GM23338 (cell line): ENCODE results near the gene CACHD1. TPM values are rescaled to one million over a fixed set of nuclear protein-coding genes. Genes with fewer than 3 reads are reported as not detected.

Experiments used
- ATAC-seq: fragments of 200-7000 bp; cut with Tn5 transposase; 3 replicates; pipeline ENCODE4 v1.9.1; 2020
- DNase-seq: peaks from one replicate; pipeline ENCODE4 v3.0.0-alpha.2; 2015; ENCODE audit warnings: low spot score
- H2AFZ ChIP-seq: fragments of 200-600 bp; sonication (generic); 2 replicates; pipeline ENCODE4 v1.8.0; 2016; ENCODE audit warnings: antibody characterized with exemption, mild to moderate bottlenecking, moderate library complexity
- H3F3A ChIP-seq: fragments of 200-600 bp; sonication (generic); replicated peaks from 2 replicates; pipeline ENCODE4 v1.8.0; 2017; ENCODE audit warnings: antibody characterized with exemption, mixed run types, low read depth
- H3K27ac ChIP-seq: fragments of 200-600 bp; sonication (generic); 2 replicates; pipeline ENCODE4 v1.6.1; 2016; ENCODE audit warnings: low read depth
- H3K27me3 ChIP-seq: fragments of 200-600 bp; sonication (generic); 2 replicates; pipeline ENCODE4 v1.8.0; 2016; ENCODE audit warnings: mild to moderate bottlenecking, mixed run types, moderate library complexity; ENCODE audit not compliant: insufficient read depth
- H3K36me3 ChIP-seq: fragments of 200-600 bp; sonication (generic); 2 replicates; pipeline ENCODE4 v1.8.0; 2016; ENCODE audit warnings: mild to moderate bottlenecking; ENCODE audit not compliant: insufficient read depth
- H3K4me1 ChIP-seq: fragments of 200-600 bp; sonication (generic); 2 replicates; pipeline ENCODE4 v1.8.0; 2016; ENCODE audit warnings: mild to moderate bottlenecking, moderate library complexity; ENCODE audit not compliant: insufficient read depth
- H3K4me2 ChIP-seq: fragments of 200-600 bp; sonication (generic); 2 replicates; pipeline ENCODE4 v1.7.1; 2017; ENCODE audit warnings: mixed run types
- H3K4me3 ChIP-seq: fragments of 200-600 bp; sonication (generic); 2 replicates; pipeline ENCODE4 v1.6.1; 2016; ENCODE audit warnings: mixed run types
- H3K79me2 ChIP-seq: fragments of 200-600 bp; sonication (generic); replicated peaks from 2 replicates; pipeline ENCODE4 v1.8.0; 2017; ENCODE audit warnings: mild to moderate bottlenecking; ENCODE audit not compliant: insufficient read depth
- H3K9me2 ChIP-seq: fragments of 200-600 bp; sonication (generic); 2 replicates; pipeline ENCODE4 v1.8.0; 2017; ENCODE audit not compliant: insufficient read depth
- H4K20me1 ChIP-seq: fragments of 200-600 bp; sonication (generic); replicated peaks from 2 replicates; pipeline ENCODE4 v1.8.0; 2017; ENCODE audit warnings: mild to moderate bottlenecking; ENCODE audit not compliant: insufficient read depth
- H3K27ac Mint-ChIP-seq: 2 replicates; pipeline ENCODE4 v1.8.0; 2020; ENCODE audit warnings: inconsistent platforms, mild to moderate bottlenecking, moderate library complexity, mixed read lengths
- H3K27me3 Mint-ChIP-seq: 3 replicates; pipeline ENCODE4 v1.8.0; 2022; ENCODE audit warnings: low read depth, mild to moderate bottlenecking, moderate library complexity, mixed read lengths, inconsistent platforms; ENCODE audit not compliant: insufficient read depth, poor library complexity
- H3K36me3 Mint-ChIP-seq: 3 replicates; pipeline ENCODE4 v1.8.0; 2021; ENCODE audit warnings: low read depth, mild to moderate bottlenecking, inconsistent platforms, moderate library complexity, mixed read lengths
- H3K4me1 Mint-ChIP-seq: 3 replicates; pipeline ENCODE4 v1.8.0; 2020; ENCODE audit warnings: mild to moderate bottlenecking, inconsistent platforms, mixed read lengths
- H3K4me3 Mint-ChIP-seq: 3 replicates; pipeline ENCODE4 v1.8.0; 2021; ENCODE audit warnings: moderate library complexity, mild to moderate bottlenecking, inconsistent platforms, mixed read lengths
- H3K9me3 Mint-ChIP-seq: 3 replicates; pipeline ENCODE4 v1.8.0; 2020; ENCODE audit warnings: moderate library complexity, mild to moderate bottlenecking, inconsistent platforms, mixed read lengths
- CREB1 ChIP-seq: fragments of 250-450 bp; sonication (Bioruptor Pico); IDR thresholded peaks from 2 replicates; pipeline ENCODE4 v1.5.0; 2020; ENCODE audit warnings: low read depth, mild to moderate bottlenecking, moderate library complexity
- CTCF ChIP-seq, 2 experiments: fragments of 200-600 bp in 1 of 2; sonication (generic) in 1 of 2; conservative IDR thresholded peaks; 2 replicates each; pipeline versions ENCODE4 v1.5.1 to v1.6.1; 2016 to 2017; ENCODE audit warnings: antibody characterized with exemption in 2 of 2, low read depth in 2 of 2, mild to moderate bottlenecking in 2 of 2, moderate library complexity in 1 of 2
- ETS1 ChIP-seq: IDR thresholded peaks from 2 replicates; pipeline ENCODE4 v1.6.1; 2016; ENCODE audit warnings: antibody characterized with exemption
- EZH2 ChIP-seq: fragments of 200-600 bp; sonication (generic); IDR thresholded peaks from one replicate; pipeline ENCODE4 v1.8.0; 2017; ENCODE audit warnings: antibody characterized with exemption, mild to moderate bottlenecking, low read depth; ENCODE audit not compliant: unreplicated experiment
- EZH2phosphoT487 ChIP-seq: fragments of 200-600 bp; sonication (generic); IDR thresholded peaks from one replicate; pipeline ENCODE4 v1.8.1; 2018; ENCODE audit warnings: antibody characterized with exemption; ENCODE audit not compliant: unreplicated experiment
- JUNB ChIP-seq: IDR thresholded peaks from one replicate; pipeline ENCODE4 v1.6.1; 2016; ENCODE audit warnings: antibody characterized with exemption; ENCODE audit not compliant: unreplicated experiment
- NANOG ChIP-seq: IDR thresholded peaks from 2 replicates; pipeline ENCODE4 v1.6.1; 2016; ENCODE audit warnings: antibody characterized with exemption, borderline replicate concordance
- POLR2AphosphoS5 ChIP-seq: IDR thresholded peaks from 2 replicates; pipeline ENCODE4 v1.6.1; 2016; ENCODE audit warnings: antibody characterized with exemption, low read depth
- STAT1 ChIP-seq: IDR thresholded peaks from one replicate; pipeline ENCODE4 v1.6.1; 2016; ENCODE audit warnings: antibody characterized with exemption; ENCODE audit not compliant: unreplicated experiment
- ZNF114 ChIP-seq: fragments of 250-450 bp; sonication (Bioruptor Pico); IDR thresholded peaks from 2 replicates; pipeline ENCODE4 v1.5.0; 2020; ENCODE audit warnings: mild to moderate bottlenecking, moderate library complexity
- ZNF331 ChIP-seq: fragments of 250-450 bp; sonication (Bioruptor Pico); IDR thresholded peaks from 2 replicates; pipeline ENCODE4 v1.5.0; 2020; ENCODE audit warnings: low read depth, mild to moderate bottlenecking, moderate library complexity
- ZNF462 ChIP-seq: fragments of 250-450 bp; sonication (Bioruptor Pico); IDR thresholded peaks from 2 replicates; pipeline ENCODE4 v1.5.0; 2020; ENCODE audit warnings: mild to moderate bottlenecking, moderate library complexity
- polyA plus RNA-seq: library from polyadenylated mRNA; unstranded; fragments of >200 nt; fragmentation: Nextera tagmentation; extraction: Ambion mirVana; gene quantifications from 2 replicates; pipeline ENCODE4 v1.2.1, GENCODE V29; 2016
- total RNA-seq: library from RNA; depleted of rRNA; stranded (reverse); fragments of >200 nt; shearing (Covaris generic); gene quantifications from 2 replicates; pipeline ENCODE4 v1.2.3, GENCODE V29; 2014
- TF ChIP-seq, protein P1 (sequence below): IDR thresholded peaks from one replicate; pipeline ENCODE4 v1.6.1; 2018; ENCODE audit warnings: antibody characterized with exemption; ENCODE audit not compliant: unreplicated experiment

CACHD1 gene
- total and polyA plus RNA-seq, 2 experiments from 2014 or later: 12.6 to 43.7 TPM

DNA sequence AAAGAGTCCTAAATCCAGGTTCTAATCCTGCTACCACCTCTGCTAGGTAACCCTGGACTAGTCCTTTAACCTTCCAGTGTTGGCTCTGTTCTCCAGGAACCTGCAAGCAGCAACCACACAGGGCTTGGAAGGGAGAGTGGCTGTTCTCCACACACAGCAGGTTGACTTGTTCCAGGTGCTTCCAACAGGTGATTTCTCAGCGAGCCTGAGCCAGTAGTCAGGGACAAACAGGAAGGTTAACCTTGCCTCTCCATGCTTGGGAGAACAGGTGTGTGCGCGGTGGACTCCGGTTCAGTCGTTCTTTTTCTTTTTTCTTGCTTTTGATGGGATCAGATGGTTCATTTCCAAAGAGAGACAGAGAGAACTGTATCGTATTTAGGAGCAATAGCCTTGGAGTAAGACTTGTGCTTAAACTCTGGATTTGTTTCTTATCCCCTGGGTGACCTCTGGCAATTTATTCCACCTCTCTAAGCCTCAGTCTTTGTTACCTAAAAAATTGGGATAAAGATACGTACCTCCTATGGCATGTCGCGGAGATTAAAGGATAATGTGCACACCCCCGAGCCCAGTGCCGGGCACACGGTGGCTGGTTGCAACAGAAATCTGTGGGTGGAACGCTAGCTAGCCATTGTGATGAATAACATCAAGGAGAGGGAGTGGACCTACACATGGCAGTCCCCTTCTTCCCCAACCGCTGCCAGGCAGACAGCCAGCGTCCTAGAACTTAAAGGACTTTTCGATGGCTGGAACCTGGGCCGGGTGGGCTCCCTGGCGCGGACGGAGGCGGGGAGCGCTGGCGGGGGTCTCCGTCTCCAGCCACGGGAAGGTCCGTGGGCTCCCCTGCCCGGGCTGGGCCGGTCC, 583 bp upstream of the CACHD1 start:
- Mint-ChIP-seq H3K36me3 (peaks cover 10% of the 10 kb centered on the region), H3K4me1 (peaks cover 30% of the 10 kb centered on the region), H3K27me3 (peaks cover 26% of the 10 kb centered on the region), H3K9me3 (no peaks in the 10 kb centered on the region), H3K27ac (no peak overlapping the region), H3K4me3 (peak overlapping the region; percentile 88)
- Histone ChIP-seq H3K4me1 (peaks cover 15% of the 10 kb centered on the region), H3K27ac (no peak overlapping the region), H3F3A (no peaks in the 10 kb centered on the region), H2AFZ (peak overlapping the region; percentile 94; the same call in 1 of the 2 replicates), H3K4me2 (peak overlapping the region; percentile 84), H3K9me2 (no peaks in the 10 kb centered on the region), H4K20me1 (0 out of 2 replicates have a peak, but pooled peaks cover 3% of the 10 kb centered on the region), H3K36me3 (no peaks in the 10 kb centered on the region), H3K27me3 (peaks cover 32% of the 10 kb centered on the region), H3K79me2 (peaks cover 25% of the 10 kb centered on the region), H3K4me3 (peak overlapping the region; percentile 63)
- ATAC-seq: peak; percentile 30
- DNase-seq: peak; percentile 59
- TF ChIP-seq NANOG (no peak), STAT1 (no peak), CREB1 (CRISPR knock-in tag) (no peak), POLR2AphosphoS5 (no peak), ETS1 (no peak), ZNF331 (CRISPR knock-in tag) (no peak), ZNF462 (CRISPR knock-in tag) (no peak), ZNF114 (CRISPR knock-in tag) (no peak), JUNB (no peak), CTCF (conservative IDR thresholded peaks at IDR 0.05; ENCODE audit: low read depth in 2 of 2) (no peak), EZH2 (no peak), EZH2phosphoT487 (no peak)
- TF ChIP-seq, protein P1, sequence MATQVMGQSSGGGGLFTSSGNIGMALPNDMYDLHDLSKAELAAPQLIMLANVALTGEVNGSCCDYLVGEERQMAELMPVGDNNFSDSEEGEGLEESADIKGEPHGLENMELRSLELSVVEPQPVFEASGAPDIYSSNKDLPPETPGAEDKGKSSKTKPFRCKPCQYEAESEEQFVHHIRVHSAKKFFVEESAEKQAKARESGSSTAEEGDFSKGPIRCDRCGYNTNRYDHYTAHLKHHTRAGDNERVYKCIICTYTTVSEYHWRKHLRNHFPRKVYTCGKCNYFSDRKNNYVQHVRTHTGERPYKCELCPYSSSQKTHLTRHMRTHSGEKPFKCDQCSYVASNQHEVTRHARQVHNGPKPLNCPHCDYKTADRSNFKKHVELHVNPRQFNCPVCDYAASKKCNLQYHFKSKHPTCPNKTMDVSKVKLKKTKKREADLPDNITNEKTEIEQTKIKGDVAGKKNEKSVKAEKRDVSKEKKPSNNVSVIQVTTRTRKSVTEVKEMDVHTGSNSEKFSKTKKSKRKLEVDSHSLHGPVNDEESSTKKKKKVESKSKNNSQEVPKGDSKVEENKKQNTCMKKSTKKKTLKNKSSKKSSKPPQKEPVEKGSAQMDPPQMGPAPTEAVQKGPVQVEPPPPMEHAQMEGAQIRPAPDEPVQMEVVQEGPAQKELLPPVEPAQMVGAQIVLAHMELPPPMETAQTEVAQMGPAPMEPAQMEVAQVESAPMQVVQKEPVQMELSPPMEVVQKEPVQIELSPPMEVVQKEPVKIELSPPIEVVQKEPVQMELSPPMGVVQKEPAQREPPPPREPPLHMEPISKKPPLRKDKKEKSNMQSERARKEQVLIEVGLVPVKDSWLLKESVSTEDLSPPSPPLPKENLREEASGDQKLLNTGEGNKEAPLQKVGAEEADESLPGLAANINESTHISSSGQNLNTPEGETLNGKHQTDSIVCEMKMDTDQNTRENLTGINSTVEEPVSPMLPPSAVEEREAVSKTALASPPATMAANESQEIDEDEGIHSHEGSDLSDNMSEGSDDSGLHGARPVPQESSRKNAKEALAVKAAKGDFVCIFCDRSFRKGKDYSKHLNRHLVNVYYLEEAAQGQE: no peak
